ENCODE data around the gene CHRNG.

DNA sequence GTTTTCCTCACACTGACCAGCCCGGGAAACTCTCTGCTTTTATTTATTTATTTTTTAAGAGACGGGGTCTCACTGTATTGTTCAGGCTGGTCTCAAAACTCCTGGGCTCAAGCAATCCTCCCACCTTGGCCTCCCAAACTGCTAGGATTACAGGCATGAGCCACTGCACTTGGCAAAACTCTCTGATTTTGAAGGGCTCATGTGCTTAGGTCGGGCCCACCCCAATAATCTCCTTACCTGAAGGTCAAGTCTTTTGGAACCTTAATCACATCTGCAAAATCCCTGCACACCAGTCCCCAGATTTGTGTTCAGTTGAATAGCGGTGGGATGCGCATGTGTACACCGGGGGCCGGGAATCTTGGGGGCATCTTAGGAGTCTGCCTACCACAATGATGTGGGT is 44.2 kb upstream of the CHRNG start:
- TF ChIP-seq, protein P1, sequence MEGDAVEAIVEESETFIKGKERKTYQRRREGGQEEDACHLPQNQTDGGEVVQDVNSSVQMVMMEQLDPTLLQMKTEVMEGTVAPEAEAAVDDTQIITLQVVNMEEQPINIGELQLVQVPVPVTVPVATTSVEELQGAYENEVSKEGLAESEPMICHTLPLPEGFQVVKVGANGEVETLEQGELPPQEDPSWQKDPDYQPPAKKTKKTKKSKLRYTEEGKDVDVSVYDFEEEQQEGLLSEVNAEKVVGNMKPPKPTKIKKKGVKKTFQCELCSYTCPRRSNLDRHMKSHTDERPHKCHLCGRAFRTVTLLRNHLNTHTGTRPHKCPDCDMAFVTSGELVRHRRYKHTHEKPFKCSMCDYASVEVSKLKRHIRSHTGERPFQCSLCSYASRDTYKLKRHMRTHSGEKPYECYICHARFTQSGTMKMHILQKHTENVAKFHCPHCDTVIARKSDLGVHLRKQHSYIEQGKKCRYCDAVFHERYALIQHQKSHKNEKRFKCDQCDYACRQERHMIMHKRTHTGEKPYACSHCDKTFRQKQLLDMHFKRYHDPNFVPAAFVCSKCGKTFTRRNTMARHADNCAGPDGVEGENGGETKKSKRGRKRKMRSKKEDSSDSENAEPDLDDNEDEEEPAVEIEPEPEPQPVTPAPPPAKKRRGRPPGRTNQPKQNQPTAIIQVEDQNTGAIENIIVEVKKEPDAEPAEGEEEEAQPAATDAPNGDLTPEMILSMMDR (IDR thresholded peaks at IDR 0.05) = no peak
- no peak for TF ChIP-seq POLR2A (IDR thresholded peaks at IDR 0.05)

Measured in uterus (tissue), 2 donors.